SJCRH30 (cell line): ENCODE results near the gene HOXC9. TPM values are rescaled to one million over a fixed set of nuclear protein-coding genes. Genes with fewer than 3 reads are reported as not detected.
A peak's percentile ranks its signal among the peaks of the same experiment; 100 is the strongest.
"Not testable (repeated sequence)": the region's sequence is repeated elsewhere in the genome, so short reads cannot be mapped to it uniquely, and the experiment has no call there.

Source experiments
- DNase-seq, 2 experiments: peaks; one replicate each; pipeline ENCODE4 v3.0.0-alpha.2; 2015 to 2020
- H3K27ac ChIP-seq: fragments of 250-450 bp; sonication (Bioruptor Pico); 2 replicates; pipeline ENCODE4 v1.5.1; 2020; ENCODE audit warnings: mild to moderate bottlenecking, moderate library complexity
- H3K27me3 ChIP-seq: fragments of 250-450 bp; sonication (Bioruptor Pico); 2 replicates; pipeline ENCODE4 v1.5.1; 2020; ENCODE audit warnings: mild to moderate bottlenecking, moderate library complexity
- H3K36me3 ChIP-seq: fragments of 250-450 bp; sonication (Bioruptor Pico); 2 replicates; pipeline ENCODE4 v1.5.1; 2020; ENCODE audit warnings: mild to moderate bottlenecking, moderate library complexity
- H3K4me1 ChIP-seq: fragments of 250-450 bp; sonication (Bioruptor Pico); 2 replicates; pipeline ENCODE4 v1.5.1; 2020; ENCODE audit warnings: mild to moderate bottlenecking, moderate library complexity
- H3K4me3 ChIP-seq: fragments of 250-450 bp; sonication (Bioruptor Pico); 2 replicates; pipeline ENCODE4 v1.5.1; 2020; ENCODE audit warnings: mild to moderate bottlenecking, moderate library complexity
- H3K9me3 ChIP-seq: fragments of 250-450 bp; sonication (Bioruptor Pico); replicated peaks from 2 replicates; pipeline ENCODE4 v1.5.1; 2020; ENCODE audit warnings: mild to moderate bottlenecking, moderate library complexity
- total RNA-seq: library from RNA; depleted of rRNA; stranded (reverse); fragments of >200 nt; shearing (Covaris generic); gene quantifications from 2 replicates; pipeline ENCODE4 v1.2.3, GENCODE V29; 2014

Gene HOXC9
- total RNA-seq, 1 experiment from 2014 or later = 5.6 TPM

DNA sequence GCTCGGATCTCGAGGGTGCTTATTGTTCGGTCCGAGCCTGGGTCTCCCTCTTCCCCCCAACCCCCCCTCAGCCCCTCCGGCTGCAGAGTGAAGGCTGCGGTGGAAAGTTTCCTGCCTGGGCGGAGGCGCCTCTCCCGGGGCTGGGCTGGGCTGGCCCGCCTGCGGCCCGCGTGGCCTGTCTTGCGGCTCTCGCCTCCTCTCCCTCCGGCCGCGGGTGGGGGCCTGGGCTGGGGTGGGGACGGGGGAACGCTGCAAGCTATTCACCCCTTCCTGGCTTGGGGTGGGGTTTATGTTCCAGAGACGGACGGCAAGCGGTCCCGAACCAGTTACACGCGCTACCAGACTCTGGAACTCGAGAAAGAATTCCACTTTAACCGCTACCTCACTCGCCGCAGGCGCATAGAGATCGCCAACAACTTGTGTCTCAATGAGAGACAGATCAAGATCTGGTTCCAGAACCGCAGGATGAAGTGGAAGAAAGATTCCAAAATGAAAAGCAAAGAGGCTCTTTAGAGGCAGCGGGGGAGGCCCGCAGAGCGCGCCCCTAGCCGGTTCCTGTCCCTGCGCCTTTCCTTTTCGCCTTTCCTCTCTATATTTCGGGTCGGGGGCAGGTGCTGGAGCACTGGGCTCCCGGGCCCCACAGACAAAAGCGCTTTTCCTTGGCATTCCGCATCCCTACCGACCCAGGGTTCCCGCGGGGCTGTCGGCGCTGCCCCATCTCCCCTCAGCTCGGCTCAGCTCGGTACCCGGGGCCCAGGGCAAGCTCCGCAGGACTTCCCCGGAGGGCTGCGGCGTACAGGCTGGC lies 34.2 kb downstream of the HOXC9 start:
- Histone ChIP-seq H3K27me3 (no peaks in the 10 kb centered on the region), H3K4me3 (0 out of 2 replicates have a peak overlapping the region, but pooled peaks have one; percentile 25), H3K27ac (no peak overlapping the region), H3K9me3 (no peaks in the 10 kb centered on the region), H3K36me3 (no peaks in the 10 kb centered on the region), H3K4me1 (peaks cover 17% of the 10 kb centered on the region)
- DNase-seq = no peak

DNA sequence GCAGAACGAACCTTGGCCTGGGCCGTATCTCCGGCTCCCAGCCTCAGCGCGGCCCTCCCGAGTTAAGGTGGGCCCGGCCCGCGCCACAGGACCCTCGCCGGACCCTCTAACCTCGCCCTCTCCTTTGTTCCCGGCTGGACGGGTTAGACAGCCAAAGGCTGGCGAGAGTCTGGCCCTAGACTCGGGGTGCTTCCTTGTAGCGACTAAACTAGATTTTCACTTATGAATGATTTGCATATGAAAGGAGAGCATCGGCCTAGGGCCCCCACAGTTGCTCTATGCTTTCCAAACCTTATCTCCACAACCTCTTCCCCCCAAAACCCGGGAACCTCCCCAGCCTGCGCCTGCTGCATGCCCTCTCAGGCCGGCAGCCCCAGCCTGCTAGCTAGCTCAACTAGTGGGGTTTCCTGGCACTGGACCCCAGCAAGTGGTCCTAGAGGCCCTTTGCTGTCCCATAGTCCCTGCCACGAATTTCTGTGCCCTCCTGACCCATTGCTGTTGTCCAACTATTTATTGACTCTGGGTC lies 34.9 kb downstream of the HOXC9 start:
- no peaks in the 10 kb centered on the region for H3K36me3 ChIP-seq
- no peaks in the 10 kb centered on the region for H3K9me3 ChIP-seq
- no peak for DNase-seq
- H3K4me1 ChIP-seq = peaks cover 17% of the 10 kb centered on the region
- no peak overlapping the region for H3K27ac ChIP-seq
- no peak overlapping the region for H3K4me3 ChIP-seq
- no peaks in the 10 kb centered on the region for H3K27me3 ChIP-seq

DNA sequence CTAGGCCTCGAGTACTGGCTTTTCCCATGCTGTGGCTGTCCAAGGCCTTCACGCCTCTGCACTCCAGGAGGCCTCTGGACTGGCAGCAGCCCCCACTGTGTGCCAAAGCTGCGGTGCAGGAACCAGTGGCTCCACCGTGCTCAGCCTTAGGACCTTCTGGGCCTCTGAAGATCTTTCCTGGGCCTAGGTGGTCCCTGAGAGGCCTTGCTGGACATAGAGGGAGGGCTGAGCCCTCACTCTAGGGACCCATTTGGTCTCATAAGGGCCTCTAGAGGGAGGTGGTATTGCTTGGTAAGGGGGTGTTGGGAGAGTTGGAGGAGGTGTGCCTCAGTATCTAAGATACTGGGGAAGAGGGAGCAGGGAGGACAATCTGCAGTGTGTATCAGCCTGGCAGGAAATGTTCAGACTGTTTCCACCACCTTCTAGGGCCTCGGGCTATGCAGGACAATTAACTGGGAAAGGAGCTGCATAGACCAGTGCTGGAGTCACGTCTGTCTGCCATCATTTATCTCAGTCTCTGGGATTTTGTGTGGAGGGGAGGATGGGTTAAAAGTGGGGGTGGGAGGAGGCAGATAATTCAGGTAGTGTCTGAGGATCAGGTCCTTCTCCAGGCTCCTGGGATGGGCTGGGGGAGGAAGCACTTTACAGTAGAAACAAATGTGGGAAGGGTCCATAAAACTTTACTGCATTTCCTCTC lies 35.8 kb downstream of the HOXC9 start:
- no peak for DNase-seq
- H3K9me3 ChIP-seq = no peaks in the 10 kb centered on the region
- peaks cover 21% of the 10 kb centered on the region for H3K4me1 ChIP-seq
- H3K4me3 ChIP-seq = no peak overlapping the region
- no peaks in the 10 kb centered on the region for H3K36me3 ChIP-seq
- no peaks in the 10 kb centered on the region for H3K27me3 ChIP-seq
- no peak overlapping the region for H3K27ac ChIP-seq

DNA sequence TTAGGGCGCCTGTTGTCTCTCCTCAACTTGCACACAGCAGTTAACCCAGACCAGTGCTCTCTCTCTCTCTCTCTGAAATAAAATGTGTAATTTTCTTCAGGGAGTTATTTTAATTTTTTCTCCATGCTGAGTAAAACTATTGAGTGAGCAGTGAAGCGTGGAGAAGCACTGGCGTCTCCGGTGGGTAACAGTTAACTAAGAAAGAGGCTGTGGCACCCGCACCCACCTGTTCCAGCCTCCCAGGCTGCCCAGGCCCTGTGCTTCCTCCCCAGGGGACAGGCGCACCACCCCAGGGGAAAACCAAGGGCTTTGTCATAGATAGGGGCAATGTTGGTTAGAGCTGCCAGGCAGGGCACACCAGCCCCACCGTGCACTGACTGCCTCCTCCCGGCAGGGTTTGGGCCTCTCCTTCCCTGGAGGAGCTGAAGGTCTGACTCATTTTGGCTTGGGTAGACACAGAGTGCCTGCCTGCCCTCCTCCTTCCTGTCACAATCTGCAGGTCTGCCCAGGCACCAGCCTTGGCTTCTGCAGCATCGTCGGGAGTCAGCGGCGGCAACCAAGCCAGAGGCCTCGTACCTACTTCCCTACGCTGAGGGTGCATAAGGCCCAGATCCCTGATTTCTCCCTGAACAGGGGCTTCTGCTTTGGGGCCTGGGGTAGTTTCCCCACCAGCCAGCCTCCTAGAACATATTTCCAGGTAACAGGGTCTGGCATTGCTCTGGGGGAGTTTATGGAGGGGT lies 36.8 kb downstream of the HOXC9 start:
- Histone ChIP-seq H3K27ac (no peak overlapping the region), H3K27me3 (no peaks in the 10 kb centered on the region), H3K36me3 (no peaks in the 10 kb centered on the region), H3K9me3 (no peaks in the 10 kb centered on the region), H3K4me3 (peak overlapping the region; percentile 54), H3K4me1 (peaks cover 31% of the 10 kb centered on the region)
- peak; percentile 62 to 71 for DNase-seq

DNA sequence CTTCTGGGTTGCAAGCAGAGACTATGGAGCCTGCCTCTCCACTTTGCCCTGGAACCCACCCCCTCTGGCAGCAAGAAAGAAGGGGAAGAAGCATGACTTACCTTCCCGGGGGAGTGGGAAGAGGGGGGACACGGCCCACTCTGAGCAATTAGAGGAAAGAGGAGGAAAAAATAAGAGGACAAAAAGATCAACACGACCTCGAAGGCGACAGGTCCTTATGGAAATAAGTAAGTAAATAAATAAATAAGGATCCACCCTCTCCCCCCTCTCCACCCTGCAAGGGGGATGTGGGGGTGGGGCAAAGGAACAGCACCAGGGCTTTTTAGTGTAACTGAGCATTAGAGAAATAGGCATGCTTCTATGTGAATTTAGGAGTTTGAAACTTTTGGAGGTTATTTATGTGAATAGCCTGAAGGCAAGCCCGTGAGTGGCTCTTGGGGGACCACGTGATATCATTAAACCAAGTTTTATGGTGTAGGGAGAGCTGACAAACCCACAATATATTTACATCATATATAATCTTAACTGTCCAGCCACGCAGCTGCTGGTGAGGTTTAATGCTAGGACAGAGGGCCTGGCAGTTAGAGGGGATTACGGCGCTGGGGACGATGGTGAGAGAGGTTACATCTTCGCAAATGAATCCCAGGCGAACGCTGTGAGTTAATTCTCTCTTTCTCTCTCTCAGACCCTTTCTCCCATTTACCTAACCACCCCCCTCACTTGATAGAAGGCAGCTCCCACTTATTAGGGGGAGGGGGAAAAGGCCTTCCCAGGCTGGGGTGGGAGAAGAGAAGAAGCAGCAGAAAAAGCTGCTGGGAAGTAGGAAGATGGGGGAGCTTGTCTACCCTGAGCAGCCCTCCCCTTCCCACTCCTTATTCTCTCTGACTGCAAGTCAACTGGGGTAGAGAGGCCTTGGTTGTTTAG lies 37.7 kb downstream of the HOXC9 start:
- H3K36me3 ChIP-seq = no peaks in the 10 kb centered on the region
- H3K4me1 ChIP-seq = peaks cover 31% of the 10 kb centered on the region
- peak; percentile 63 to 71 for DNase-seq
- no peaks in the 10 kb centered on the region for H3K27me3 ChIP-seq
- no peaks in the 10 kb centered on the region for H3K9me3 ChIP-seq
- peak overlapping the region; percentile 55 for H3K27ac ChIP-seq
- peak overlapping the region; percentile 54 for H3K4me3 ChIP-seq

DNA sequence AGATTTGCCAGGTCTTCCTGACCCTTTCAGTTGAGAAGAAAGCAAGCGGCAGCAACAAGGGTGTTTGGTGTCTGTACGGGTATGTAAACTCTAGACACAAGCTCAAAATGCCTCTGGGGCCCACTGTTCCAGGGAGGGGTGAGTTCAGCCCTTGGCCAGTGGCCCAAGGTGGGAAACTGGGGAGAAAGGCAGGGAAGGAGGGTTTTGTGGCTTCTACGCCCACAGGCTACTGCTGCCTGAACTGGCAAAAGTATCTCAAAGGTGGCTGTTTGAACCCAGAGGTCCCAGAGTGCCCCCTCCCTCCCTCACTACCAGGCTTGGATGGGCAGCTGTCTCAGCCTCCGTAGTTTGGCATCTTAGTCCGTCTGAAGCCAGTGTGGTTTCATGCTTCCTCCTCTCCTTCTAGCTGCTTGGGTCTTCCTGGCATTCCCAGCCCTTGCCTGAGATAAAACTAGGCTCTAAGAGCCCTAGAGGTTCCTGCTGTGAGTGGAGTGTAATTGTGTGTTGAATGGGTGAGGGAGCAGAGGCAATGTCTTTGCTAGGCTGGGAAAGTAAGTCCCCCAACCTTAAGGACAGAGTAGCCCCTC lies 38.4 kb downstream of the HOXC9 start:
- peak overlapping the region; percentile 55 for H3K27ac ChIP-seq

DNA sequence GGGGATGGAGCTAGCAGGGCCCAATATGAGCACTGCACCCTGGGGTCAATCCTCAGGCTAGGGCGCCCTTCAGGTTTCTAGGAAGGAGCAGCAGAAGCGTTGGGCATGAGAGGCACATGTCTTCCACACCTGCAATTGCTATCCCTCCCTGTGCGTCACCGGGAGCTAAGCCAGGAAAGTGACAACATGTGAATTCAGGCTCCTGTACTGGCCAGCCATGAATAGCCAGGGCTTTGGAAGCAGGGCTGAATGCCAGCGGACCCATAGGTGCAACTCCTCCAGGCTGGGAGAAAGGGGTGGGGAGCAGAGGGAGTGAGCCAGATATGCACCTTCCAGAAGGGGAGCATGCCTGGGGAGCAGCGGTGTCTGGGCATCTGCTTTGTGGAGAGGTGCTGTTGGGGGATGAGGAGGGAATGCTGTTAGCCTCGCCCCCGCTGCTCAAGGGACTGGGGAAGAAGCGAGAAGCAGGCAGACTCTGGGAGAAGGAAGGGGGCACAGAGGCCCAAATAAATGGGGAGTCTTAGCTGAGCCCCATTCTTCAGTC lies 39.0 kb downstream of the HOXC9 start:
- H3K36me3 ChIP-seq = no peaks in the 10 kb centered on the region
- no peaks in the 10 kb centered on the region for H3K27me3 ChIP-seq
- H3K9me3 ChIP-seq = no peaks in the 10 kb centered on the region
- H3K27ac ChIP-seq = no peak overlapping the region
- peak overlapping the region; percentile 54 for H3K4me3 ChIP-seq
- peak in 1 of 2 experiments; percentile 32 for DNase-seq
- H3K4me1 ChIP-seq = peaks cover 41% of the 10 kb centered on the region

More for the DNA sequence above, 38.4 kb downstream of the HOXC9 start:
- Histone ChIP-seq H3K36me3 (no peaks in the 10 kb centered on the region), H3K27me3 (no peaks in the 10 kb centered on the region), H3K4me1 (peaks cover 36% of the 10 kb centered on the region), H3K4me3 (peak overlapping the region; percentile 54), H3K9me3 (no peaks in the 10 kb centered on the region)
- peak in 1 of 2 experiments; percentile 48 for DNase-seq

DNA sequence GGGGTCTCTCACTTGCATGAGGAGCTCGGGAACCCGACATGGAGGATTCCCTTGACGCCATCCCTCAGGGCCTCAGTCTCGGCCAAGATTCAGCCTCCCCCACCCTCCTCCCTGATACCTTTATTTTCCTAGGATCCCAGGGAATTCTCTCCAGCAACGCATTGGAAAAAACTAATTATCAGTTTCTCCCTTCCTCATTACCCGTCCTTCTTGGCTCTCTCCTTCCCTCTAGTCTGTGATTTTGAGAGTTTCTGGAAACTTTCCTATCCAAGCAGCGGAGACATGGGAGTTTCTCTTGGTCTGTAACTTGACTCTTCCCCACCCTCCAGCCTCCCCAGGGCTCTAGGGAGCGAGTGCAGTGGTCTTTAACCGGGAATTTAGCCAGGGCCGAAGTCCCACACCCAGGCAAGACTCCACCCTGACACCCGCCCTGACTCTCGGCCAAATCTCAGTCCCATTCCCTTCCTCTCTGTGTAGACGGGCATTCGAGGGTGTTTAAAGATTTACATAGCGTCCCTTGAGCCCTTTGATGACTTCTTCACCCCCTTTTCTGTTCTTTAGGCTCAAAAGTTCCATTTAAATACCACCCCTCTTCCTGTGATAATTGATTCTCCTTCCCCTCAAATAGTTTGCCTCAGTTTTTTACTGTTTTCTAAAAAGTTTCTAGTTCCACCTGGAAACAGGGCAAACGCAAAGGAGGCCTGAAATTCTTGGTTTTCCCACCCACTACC lies 39.6 kb downstream of the HOXC9 start:
- no peaks in the 10 kb centered on the region for H3K36me3 ChIP-seq
- peak overlapping the region; percentile 54 for H3K4me3 ChIP-seq
- H3K9me3 ChIP-seq = no peaks in the 10 kb centered on the region
- H3K4me1 ChIP-seq = peaks cover 43% of the 10 kb centered on the region
- no peaks in the 10 kb centered on the region for H3K27me3 ChIP-seq
- no peak overlapping the region for H3K27ac ChIP-seq
- DNase-seq = peak; percentile 58 to 69

DNA sequence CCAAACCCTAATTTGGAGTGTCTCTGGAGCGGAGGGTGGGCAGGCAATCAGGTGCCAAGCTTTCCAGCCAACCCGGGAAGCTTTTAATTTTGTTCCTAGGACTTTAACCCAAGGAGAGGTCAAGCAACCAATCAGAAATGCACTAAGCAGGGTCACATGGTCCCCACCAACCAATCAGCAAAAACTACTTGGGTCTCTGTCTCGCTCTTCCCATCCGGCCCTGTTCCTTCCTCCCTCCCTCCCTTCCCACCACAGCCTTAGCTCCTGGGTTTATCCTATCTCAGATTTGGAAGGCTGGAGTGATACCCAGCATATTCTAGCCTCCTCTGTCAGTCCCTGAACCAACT lies 40.2 kb downstream of the HOXC9 start:
- no peak overlapping the region for H3K27ac ChIP-seq
- peaks cover 43% of the 10 kb centered on the region for H3K4me1 ChIP-seq
- no peaks in the 10 kb centered on the region for H3K27me3 ChIP-seq
- no peaks in the 10 kb centered on the region for H3K36me3 ChIP-seq
- H3K9me3 ChIP-seq = no peaks in the 10 kb centered on the region
- DNase-seq = peak; percentile 76 to 94
- peak overlapping the region; percentile 54 for H3K4me3 ChIP-seq

DNA sequence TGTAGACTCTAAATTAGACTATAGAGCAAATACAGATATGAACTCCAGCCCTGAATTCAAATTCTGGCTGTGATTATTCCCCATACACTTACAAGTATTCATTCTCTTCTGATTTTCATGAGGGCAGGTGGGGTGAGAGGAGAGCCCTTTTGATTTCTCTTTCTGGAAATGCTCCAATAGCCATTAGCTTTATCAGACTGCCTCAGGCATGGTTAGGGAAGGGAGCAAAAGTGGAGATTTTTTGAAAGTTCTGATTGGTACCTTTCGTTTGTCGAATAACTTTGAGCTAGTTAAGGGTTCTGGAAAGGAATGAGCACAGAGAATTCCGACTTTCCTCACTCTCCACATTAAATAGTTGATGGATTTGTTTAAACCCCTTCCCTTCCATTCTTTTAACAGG lies 40.7 kb downstream of the HOXC9 start:
- Histone ChIP-seq H3K4me1 (peaks cover 43% of the 10 kb centered on the region), H3K9me3 (no peaks in the 10 kb centered on the region), H3K4me3 (peak overlapping the region; percentile 54), H3K36me3 (no peaks in the 10 kb centered on the region), H3K27ac (no peak overlapping the region; the same call in 1 of the 2 replicates), H3K27me3 (no peaks in the 10 kb centered on the region)
- no peak for DNase-seq

DNA sequence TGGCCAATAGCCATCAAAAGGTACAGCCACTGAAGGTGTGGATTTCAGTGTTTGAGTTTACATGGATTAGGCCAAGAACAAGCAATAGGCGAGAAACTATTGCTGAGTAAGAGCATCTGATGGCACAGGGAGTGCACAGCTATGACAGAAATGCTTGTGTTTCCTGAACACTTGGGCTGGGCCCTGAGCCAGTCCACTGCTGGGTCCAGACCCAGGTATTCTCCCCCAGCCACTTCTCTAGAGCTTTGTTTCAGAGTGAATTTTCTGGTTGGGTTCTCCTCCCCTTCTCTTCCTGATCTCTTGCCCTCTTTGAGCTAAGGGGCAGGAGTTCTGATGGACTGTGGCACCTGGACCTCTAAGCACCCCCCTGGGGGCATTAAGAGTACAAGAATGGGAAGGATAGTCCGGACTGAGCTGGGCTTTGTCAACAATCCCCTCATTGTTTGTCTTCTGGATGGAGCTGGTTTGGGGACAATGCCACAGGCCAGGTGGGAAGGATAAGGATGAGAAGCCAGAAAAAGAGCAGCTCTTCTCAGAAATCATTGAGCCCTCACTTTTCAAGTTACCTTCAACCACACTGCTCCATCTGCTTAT lies 41.2 kb downstream of the HOXC9 start:
- Histone ChIP-seq H3K27ac (peak overlapping the region; percentile 2; the same call in 1 of the 2 replicates), H3K27me3 (no peaks in the 10 kb centered on the region), H3K36me3 (no peaks in the 10 kb centered on the region), H3K9me3 (no peaks in the 10 kb centered on the region), H3K4me1 (peaks cover 43% of the 10 kb centered on the region), H3K4me3 (no peak overlapping the region)
- peak; percentile 61 to 81 for DNase-seq

DNA sequence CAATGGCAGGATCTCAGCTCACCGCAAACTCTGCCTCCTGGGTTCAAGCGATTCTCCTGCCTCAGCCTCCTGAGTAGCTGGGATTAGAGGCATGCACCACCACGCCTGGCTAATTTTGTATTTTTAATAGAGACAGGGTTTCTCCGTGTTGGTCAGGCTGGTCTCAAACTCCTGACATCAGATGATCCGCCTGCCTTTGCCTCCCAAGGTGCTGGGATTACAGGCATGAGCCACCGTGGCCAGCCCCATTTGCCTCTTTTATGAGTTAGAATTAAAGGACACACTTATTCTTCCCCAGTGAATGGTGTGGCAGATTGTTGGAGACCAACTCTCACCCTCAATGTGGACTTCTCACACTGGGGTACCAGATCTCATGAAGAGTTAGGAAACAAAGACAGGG lies 42.1 kb downstream of the HOXC9 start:
- not testable (repeated sequence) for H3K4me3 ChIP-seq, H3K27ac ChIP-seq, H3K9me3 ChIP-seq, H3K27me3 ChIP-seq, H3K36me3 ChIP-seq, DNase-seq
- peaks cover 38% of the 10 kb centered on the region for H3K4me1 ChIP-seq
